Measurements from ENCODE around the gene CHN2.
"Not testable (repeated sequence)": the region's sequence is repeated elsewhere in the genome, so short reads cannot be mapped to it uniquely, and the experiment has no call there.

CHN2 gene

GRCh38 chr7:29262191-29262917 is 67.8 kb downstream of the CHN2 start:
- DNase-seq = no peak

- not testable (repeated sequence) for DNase-seq
These were observed 69.1 kb downstream of the CHN2 start for GRCh38 chr7:29263601-29264207.

- DNase-seq = no peak
These were observed 70.8 kb downstream of the CHN2 start for GRCh38 chr7:29265208-29265923.

- no peak for DNase-seq
These were observed 75.4 kb downstream of the CHN2 start for GRCh38 chr7:29269935-29270334.

- no peak for DNase-seq
These were observed 76.2 kb downstream of the CHN2 start for GRCh38 chr7:29270594-29271318.

- DNase-seq = no peak
These were observed 76.7 kb downstream of the CHN2 start for GRCh38 chr7:29271319-29271658.

- no peak for DNase-seq
These were observed 77.5 kb downstream of the CHN2 start for GRCh38 chr7:29272057-29272456.

GRCh38 chr7:29274146-29275017 is 79.8 kb downstream of the CHN2 start:
- DNase-seq = no peak

GRCh38 chr7:29275018-29275318 is 80.4 kb downstream of the CHN2 start:
- no peak for DNase-seq

GRCh38 chr7:29275493-29275892 is 80.9 kb downstream of the CHN2 start:
- no peak for DNase-seq

GRCh38 chr7:29276199-29276598 is 81.6 kb downstream of the CHN2 start:
- no peak for DNase-seq

GRCh38 chr7:29276806-29277205 is 82.2 kb downstream of the CHN2 start:
- DNase-seq = no peak

- DNase-seq = no peak
These were observed 83.1 kb downstream of the CHN2 start for GRCh38 chr7:29277436-29278215.

GRCh38 chr7:29278337-29279069 is 83.9 kb downstream of the CHN2 start:
- DNase-seq = no peak

GRCh38 chr7:29281782-29282541 is 87.4 kb downstream of the CHN2 start:
- DNase-seq = no peak

GRCh38 chr7:29282819-29283414 is 88.3 kb downstream of the CHN2 start:
- DNase-seq = no peak

GRCh38 chr7:29284696-29285443 is 90.3 kb downstream of the CHN2 start:
- DNase-seq = no peak

- peak; percentile 44 for DNase-seq
These were observed 90.8 kb downstream of the CHN2 start for GRCh38 chr7:29285444-29285793.

- DNase-seq = no peak
These were observed 91.3 kb downstream of the CHN2 start for GRCh38 chr7:29285861-29286260.
